GOT3 (cell line): ENCODE results near the gene MT1M.

Source experiments
- DNase-seq: peaks from one replicate; lab custom pipeline; 2025; ENCODE audit warnings: mixed read lengths; lab: John Stamatoyannopoulos, UW

MT1M gene

GRCh38 chr16:56628486-56629350 lies 3.7 kb upstream of the MT1M start:
- no peak for DNase-seq

GRCh38 chr16:56629531-56629930 lies 2.9 kb upstream of the MT1M start:
- no peak for DNase-seq

GRCh38 chr16:56630134-56630533 lies 2.3 kb upstream of the MT1M start:
- no peak for DNase-seq

GRCh38 chr16:56631197-56631596 lies 1.3 kb upstream of the MT1M start:
- DNase-seq: no peak

GRCh38 chr16:56631832-56632155 lies 665 bp upstream of the MT1M start:
- no peak for DNase-seq

DNA sequence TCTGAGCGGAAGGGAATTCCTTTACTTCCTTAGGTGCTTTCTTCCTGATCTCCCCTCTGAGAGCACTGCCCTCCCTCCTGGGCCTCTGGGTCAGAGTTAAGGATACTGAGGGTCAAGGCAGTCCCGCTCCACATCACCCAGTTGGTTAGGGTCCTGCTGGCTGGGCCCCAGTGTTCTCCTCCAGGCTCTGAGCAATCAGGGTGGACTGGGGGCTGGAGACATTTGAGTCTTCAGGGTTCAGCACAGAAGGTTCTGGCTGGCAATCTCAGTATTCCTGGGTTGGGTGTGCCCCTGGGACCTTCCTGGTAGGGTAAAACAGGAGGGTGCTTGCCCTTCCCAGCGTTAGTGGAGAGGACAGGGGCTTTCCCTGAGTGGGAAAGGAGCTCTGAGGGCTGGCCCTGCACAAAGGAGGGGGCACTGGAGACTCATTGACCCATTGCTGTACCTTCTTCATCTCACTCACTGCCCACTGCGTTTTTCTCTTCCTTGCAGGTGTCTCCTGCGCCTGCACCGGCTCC lies 448 bp downstream of the MT1M start:
- DNase-seq: no peak

DNA sequence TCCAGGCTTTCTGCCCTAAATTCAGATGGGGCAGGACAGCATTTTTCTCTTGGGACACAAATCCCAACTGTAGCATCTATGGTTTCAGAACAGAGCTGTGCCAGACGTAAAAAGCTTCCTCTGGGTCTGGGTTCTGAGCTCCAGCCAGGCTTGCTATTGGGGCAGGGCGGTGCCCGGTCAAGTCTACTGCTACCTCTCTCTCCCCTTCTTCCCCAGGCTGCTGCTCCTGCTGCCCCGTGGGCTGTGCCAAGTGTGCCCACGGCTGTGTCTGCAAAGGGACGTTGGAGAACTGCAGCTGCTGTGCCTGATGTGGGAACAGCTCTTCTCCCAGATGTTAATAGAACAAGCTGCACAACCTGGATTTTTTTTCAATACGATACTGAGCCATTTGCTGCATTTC lies 1.1 kb downstream of the MT1M start:
- DNase-seq: no peak

DNA sequence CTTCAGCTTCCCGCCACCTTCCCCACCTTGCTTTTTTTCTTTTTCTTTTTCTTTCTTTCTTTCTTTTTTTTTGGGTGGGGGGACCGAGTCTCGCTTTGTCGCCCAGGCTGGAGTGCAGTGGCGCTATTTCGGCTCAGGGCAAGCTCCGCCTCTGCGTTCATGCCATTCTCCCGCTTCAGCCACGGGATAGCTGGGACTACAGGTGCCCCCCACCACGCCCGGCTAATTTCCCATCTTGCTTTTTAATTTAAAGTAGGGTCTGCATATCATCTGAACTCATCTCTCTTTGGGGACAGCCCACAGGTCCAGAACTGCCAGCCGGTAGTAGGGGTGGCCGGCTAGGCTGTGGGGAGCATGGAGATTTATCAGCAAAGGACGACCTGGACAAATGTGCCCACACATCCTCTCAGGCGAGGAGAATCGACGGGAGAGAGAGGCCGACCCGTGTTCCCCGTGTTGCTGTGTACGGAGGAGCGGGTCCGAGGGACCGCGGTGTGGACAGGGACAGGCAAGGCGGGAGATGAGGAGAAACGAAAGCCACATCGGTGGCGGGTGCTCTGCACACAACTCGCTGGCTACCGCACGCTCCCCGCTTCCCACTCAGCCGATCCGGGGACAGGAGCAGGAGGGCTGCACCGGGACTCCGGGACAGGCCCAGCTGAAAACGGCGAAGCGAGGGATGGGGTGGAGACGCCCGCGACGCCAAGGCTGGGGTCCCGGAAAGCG lies 2.4 kb downstream of the MT1M start:
- no peak for DNase-seq

DNA sequence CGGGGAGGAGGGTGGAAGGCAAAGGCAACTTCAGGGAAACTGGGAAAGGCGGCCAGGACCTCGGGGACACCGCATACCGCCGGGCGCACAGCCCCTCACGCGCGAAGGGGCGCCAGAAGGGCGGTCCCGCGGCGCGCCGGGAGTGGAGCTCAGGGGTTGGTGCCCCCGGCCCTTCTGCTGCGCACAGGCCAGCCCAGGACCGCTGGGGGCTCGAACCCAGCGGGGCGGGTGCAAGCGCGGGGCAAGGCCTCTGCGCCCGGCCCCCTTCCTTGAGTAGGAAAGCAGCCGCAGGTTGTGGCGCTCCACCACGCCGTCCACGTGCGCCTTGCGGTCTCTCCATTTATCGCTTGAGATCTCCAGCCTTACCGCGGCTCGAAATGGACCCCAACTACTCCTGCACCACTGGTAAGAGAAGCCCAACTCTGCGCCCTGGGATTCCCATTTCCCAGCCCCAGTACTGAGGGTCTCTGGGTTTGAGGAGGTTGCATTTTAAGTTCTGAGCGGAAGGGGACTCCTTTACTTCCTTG lies 3.0 kb downstream of the MT1M start:
- no peak for DNase-seq

- no peak for DNase-seq
These were observed 4.4 kb downstream of the MT1M start for GRCh38 chr16:56636616-56637413.

- no peak for DNase-seq
These were observed 5.6 kb downstream of the MT1M start, which contains the start of gene MT1A for GRCh38 chr16:56637814-56638750. MT1A (plus strand) TSS chr16:56638666; CDS start chr16:56638739, 73 bp downstream.

DNA sequence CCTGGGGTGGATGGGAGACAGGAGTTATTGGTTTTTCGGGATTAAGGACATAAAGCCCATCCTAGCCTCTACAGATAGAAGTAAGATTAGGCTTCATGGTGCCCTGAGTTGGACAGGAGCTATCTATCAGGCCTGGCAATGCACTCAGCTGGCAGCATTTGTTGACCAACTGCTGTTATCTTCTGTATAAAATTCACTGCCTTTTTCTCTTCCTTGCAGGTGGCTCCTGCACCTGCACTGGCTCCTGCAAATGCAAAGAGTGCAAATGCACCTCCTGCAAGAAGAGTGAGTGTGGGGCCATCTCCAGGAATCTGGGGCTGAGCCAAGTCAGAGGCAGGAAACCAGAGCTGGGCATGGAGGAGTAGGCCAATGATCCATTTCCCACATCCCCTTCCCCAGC lies 6.6 kb downstream of the MT1M start:
- no peak for DNase-seq

DNA sequence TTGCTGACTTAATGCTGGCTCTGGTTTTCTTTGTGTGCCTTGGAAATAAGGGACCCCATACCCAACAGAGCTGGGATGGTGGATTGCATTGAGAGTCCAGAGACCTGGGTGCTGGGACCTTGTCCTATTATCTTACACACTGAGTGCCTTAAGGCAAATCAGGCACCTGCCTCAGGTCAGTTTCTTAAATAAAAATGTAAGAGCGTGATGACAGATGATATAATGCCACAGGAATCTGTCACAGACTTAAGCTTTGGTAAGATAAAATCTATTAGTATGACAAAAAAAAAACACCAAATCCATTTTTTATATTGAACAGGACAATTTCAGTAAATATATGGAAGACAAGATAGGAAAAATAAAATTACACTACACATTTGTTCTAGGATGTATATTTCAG lies 7.6 kb downstream of the MT1M start:
- no peak for DNase-seq

GRCh38 chr16:56641166-56641565 lies 8.7 kb downstream of the MT1M start:
- DNase-seq: no peak

GRCh38 chr16:56643080-56643778 lies 10.8 kb downstream of the MT1M start:
- peak; percentile 15 for DNase-seq

GRCh38 chr16:56643833-56644232 lies 11.4 kb downstream of the MT1M start:
- no peak for DNase-seq

GRCh38 chr16:56645311-56645710 lies 12.9 kb downstream of the MT1M start:
- DNase-seq: no peak

DNA sequence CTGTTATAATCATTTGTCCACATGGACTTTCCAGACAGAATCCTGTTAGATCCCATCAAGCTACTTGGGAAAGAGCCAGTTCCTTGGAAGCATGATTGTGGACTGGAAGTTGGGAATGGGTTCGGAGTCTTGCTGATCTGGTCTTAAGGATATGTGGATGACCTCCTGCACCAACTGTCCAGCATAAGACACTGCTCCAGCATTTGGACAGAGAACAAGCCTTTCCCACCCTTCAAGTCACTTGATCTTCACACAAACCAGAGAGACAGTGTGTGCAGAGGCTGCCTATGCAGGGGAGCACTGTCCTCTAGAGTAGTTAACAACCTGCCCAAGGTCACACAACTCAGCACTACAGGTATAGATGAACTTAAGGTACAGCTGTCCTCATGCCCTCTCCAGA lies 13.4 kb downstream of the MT1M start:
- no peak for DNase-seq

DNA sequence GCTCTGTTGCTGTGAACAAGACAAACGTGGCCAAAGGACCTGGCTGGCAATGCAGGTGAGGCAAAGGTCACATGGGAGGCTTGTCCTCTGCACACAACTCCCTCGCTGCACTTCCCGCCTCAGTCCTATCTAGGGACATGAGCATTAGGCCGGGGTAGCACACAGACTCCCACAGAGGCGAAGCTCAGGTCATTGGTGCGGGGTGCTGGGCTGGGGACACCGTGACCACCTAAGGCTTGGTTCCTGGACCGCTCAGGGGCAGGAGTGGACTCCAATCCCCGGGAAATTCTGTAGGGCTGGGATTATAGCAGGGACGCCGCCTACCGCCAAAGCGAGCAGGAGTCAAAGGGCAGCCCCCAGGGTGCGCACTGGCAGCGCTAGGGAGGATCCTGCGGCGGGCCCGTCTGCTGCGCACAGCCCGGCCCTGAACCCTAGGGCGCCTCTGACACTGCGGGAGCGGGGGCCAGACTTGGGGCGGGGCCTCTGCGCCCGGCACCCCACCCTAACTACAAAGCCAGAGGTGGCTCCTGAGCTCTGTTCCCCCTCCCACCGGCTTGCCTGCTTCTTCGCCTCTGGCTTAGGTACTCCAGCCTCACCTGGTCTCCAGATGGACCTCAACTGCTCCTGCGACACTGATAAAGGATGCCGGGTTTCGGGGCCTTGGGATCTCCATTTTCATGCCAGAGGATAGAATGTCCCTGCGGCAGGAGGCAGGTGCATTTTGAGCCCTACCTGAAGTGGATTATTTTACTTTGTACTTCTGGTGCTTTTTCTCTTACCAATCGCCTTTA lies 15.4 kb downstream of the MT1M start:
- DNase-seq: no peak

DNA sequence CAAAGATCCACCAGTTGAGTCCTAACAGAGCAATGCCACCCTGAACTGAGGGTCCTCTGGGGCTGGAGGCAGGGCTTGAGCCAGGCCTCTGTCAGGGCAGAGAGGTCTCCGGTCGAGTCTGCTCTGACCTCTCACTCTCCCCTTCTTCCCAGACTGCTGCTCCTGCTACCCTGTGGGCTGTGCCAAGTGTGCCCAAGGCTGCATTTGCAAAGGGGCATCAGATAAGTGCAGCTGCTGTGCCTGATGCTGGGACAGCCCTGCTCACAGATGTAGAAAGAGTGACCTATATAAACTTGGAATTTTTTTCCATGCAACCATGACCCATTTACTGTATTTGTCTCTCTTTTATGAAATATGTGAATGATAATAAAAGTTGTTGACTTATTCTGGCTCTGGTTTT lies 16.8 kb downstream of the MT1M start:
- DNase-seq: no peak
